Calu3 (cell line): ENCODE data around the gene SLC6A19. TPM values are rescaled to one million over a fixed set of nuclear protein-coding genes. Genes with fewer than 3 reads are reported as not detected.

Experiments
- BruUV-seq: library from RNA; stranded (reverse); fragments of 400-500 nt; replicated peaks from 2 replicates; lab custom pipeline; 2021; lab: Mats Ljungman, UMichigan
- CTCF ChIA-PET: fragments of 300-600 bp; sonication (Branson Sonifier 250); formaldehyde crosslinking; loops from one replicate; lab custom pipeline; 2022; ENCODE audit warnings: antibody characterized with exemption; lab: Charles Lee
- DNase-seq: peaks from one replicate; pipeline ENCODE4 v3.0.0; 2022
- H3K27ac Mint-ChIP-seq: one replicate; pipeline ENCODE4 v1.8.0; 2022; ENCODE audit warnings: mixed read lengths; ENCODE audit not compliant: unreplicated experiment
- H3K27me3 Mint-ChIP-seq: one replicate; pipeline ENCODE4 v1.8.0; 2022; ENCODE audit warnings: mixed read lengths; ENCODE audit not compliant: unreplicated experiment
- H3K36me3 Mint-ChIP-seq: one replicate; pipeline ENCODE4 v1.8.0; 2022; ENCODE audit warnings: mild to moderate bottlenecking, moderate library complexity, mixed read lengths; ENCODE audit not compliant: insufficient read depth, unreplicated experiment
- H3K4me1 Mint-ChIP-seq: one replicate; pipeline ENCODE4 v1.8.0; 2022; ENCODE audit warnings: mild to moderate bottlenecking, low read depth, mixed read lengths; ENCODE audit not compliant: unreplicated experiment
- H3K4me3 Mint-ChIP-seq: one replicate; pipeline ENCODE4 v1.8.0; 2022; ENCODE audit warnings: mild to moderate bottlenecking, low read depth, moderate library complexity, mixed read lengths; ENCODE audit not compliant: unreplicated experiment
- H3K9me3 Mint-ChIP-seq: one replicate; pipeline ENCODE4 v1.8.0; 2022; ENCODE audit warnings: low read depth, mixed read lengths; ENCODE audit not compliant: unreplicated experiment
- intact Hi-C: fragments of 100-400 bp; cut with micrococcal nuclease; formaldehyde crosslinking; loops from one replicate; pipeline ENCODE4 v1.10.0; 2022; ENCODE audit not compliant: unreplicated experiment
- total RNA-seq: library from RNA; stranded (reverse); gene quantifications from 2 replicates; pipeline ENCODE4 v1.2.3, GENCODE V29; 2022
- TF ChIP-seq, protein P1 (sequence below): fragments of 200-600 bp; IDR thresholded peaks from one replicate; pipeline ENCODE4 v1.8.0; 2022; ENCODE audit warnings: antibody characterized with exemption; ENCODE audit not compliant: unreplicated experiment

Gene SLC6A19
- total RNA-seq, 1 experiment from 2014 or later: not detected

DNA sequence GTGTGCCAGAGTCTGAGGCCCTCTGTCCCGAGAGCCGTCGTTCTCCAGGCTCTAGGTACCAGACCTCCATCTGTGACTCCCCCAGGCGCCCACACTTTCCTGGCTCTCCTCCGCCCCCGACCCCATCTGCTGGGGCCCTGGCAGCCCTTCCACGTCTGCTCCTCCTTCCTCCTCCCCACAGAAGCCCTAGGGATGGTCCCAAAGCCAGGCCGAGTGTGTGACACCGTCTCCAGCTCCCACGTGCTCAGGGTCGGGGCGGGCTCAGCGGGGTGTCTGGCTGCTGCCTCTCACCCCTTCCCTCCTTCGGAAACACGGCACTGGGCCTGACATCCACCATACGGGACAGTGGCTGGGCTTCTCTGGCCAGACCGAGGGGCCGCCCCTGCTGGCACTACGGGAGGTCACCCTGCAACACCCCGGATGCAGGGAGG, 20.5 kb upstream of the SLC6A19 start:
- Mint-ChIP-seq H3K4me1 (peaks cover 4% of the 10 kb centered on the region), H3K9me3 (no peaks in the 10 kb centered on the region), H3K4me3 (no peak overlapping the region), H3K36me3 (no peaks in the 10 kb centered on the region), H3K27ac (no peak overlapping the region), H3K27me3 (peaks cover 15% of the 10 kb centered on the region)
- TF ChIP-seq, protein P1, sequence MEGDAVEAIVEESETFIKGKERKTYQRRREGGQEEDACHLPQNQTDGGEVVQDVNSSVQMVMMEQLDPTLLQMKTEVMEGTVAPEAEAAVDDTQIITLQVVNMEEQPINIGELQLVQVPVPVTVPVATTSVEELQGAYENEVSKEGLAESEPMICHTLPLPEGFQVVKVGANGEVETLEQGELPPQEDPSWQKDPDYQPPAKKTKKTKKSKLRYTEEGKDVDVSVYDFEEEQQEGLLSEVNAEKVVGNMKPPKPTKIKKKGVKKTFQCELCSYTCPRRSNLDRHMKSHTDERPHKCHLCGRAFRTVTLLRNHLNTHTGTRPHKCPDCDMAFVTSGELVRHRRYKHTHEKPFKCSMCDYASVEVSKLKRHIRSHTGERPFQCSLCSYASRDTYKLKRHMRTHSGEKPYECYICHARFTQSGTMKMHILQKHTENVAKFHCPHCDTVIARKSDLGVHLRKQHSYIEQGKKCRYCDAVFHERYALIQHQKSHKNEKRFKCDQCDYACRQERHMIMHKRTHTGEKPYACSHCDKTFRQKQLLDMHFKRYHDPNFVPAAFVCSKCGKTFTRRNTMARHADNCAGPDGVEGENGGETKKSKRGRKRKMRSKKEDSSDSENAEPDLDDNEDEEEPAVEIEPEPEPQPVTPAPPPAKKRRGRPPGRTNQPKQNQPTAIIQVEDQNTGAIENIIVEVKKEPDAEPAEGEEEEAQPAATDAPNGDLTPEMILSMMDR: no peak
- no TSS peak for BruUV-seq
- intact Hi-C loops: no loop called here
- no peak for DNase-seq
- CTCF ChIA-PET: interaction anchor here (1.2 kb wide), 1 partner anchor 24 kb away, joined by 3 read pairs; no protein-coding TSS in a partner anchor

DNA sequence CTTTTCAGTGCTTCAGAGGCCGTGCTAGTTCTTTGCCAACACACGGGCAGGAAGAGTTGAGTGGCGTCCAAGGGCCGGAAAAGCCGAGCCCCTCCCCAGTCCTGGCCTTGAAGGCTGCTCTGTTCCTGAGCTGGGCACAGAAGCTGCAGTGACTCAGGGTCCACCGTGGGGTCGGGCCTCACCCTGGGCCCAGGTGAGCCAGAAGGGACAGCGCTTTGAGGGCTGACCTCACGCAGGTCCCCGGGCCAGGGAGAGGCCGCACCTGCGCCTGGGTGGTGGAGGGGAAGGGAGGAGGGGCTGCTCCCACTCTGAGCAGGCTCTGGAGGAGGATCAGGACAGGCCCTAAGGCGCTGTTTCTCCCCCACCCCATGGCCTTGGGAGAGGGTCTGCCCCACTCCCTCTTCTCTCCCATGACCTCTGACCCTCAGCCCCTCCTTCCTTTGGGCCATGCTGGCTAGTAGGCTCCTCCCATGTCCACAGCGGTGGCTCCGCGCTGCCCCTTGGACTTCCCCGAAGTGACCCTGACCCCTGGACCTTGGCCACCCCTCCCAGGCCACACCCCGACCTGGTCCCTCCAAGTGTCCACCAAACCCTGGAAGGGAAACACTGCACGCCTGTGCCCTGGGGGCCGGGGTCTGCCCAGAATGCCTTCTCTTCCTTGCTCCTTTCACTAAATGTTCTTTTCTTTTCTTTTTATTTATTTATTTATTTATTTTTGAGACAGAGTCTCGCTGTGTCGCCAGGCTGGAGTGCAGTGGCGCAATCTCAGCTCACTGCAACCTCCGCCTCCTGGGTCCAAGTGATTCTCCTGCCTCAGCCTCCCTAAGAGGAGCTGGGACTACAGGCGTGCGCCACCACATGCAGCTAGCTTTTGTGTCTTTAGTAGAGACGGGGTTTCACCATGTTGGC, 19.7 kb upstream of the SLC6A19 start:
- Mint-ChIP-seq H3K36me3 (no peaks in the 10 kb centered on the region), H3K4me3 (no peak overlapping the region), H3K4me1 (peaks cover 11% of the 10 kb centered on the region), H3K27ac (no peak overlapping the region), H3K27me3 (peaks cover 24% of the 10 kb centered on the region), H3K9me3 (no peaks in the 10 kb centered on the region)
- CTCF ChIA-PET: interaction anchor here (1.2 kb wide), 1 partner anchor 23 kb away, joined by 3 read pairs; no protein-coding TSS in a partner anchor
- no peak for DNase-seq
- BruUV-seq: no TSS peak
- intact Hi-C loops: no loop called here
- TF ChIP-seq, protein P1: no peak

DNA sequence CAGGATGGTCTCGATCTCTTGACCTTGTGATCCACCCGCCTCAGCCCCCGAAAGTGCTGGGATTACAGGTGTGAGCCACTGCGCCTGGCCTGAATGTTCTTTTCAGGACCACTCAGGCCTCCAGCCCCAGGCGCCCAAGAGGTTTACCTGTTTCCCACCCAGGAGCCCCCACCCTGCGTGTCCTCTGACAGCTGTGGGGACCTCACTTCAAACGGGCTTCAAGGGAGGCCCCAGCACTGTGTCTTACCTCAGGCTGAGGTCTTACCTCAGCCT, 19.1 kb upstream of the SLC6A19 start:
- Mint-ChIP-seq H3K4me1 (peaks cover 11% of the 10 kb centered on the region), H3K9me3 (no peaks in the 10 kb centered on the region), H3K4me3 (no peak overlapping the region), H3K36me3 (no peaks in the 10 kb centered on the region), H3K27me3 (peaks cover 26% of the 10 kb centered on the region), H3K27ac (no peak overlapping the region)
- CTCF ChIA-PET: no interaction called here
- TF ChIP-seq, protein P1: no peak
- intact Hi-C loops: no loop called here
- DNase-seq: no peak
- BruUV-seq: no TSS peak

DNA sequence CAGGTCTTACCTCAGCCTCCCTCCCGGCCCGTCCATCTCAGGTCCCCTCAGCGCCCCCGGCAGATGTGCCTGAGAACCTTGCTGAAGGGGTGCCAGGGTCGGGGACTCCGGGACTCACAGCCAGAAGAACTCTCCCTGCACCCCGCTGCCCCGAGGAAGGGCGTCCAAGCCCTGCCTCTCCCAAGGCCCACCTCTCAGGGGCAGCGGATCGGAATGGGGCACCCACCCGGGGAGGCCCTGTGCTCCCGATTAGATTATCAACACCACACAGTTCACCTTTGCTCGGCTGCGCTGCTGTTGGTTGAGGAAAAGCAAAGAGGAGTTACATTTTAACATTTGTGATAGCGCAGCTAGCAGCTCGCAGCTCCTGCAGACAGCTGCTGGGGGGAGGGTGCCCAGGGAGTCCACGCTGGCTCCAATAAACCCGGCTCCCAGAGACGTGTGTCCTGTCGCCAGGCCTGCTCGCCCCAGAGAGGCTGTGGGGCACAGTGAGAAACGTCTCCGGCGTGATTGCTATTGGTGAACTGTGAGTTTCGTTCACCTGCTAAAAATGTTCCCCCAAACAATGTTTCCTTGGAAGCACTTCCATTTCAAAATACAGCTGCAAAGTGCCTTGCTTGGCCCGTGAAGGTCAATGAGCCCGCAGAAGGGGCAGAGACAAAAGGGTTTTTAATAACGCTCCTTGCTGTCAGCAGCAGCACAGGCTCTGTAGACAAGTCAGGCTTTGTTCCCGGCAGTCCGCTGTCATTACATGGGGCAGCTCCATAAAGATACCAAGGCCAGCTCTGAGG, 18.6 kb upstream of the SLC6A19 start:
- intact Hi-C loops: no loop called here
- Mint-ChIP-seq H3K27ac (no peak overlapping the region), H3K9me3 (no peaks in the 10 kb centered on the region), H3K36me3 (no peaks in the 10 kb centered on the region), H3K27me3 (peaks cover 26% of the 10 kb centered on the region), H3K4me3 (no peak overlapping the region), H3K4me1 (peaks cover 11% of the 10 kb centered on the region)
- no TSS peak for BruUV-seq
- TF ChIP-seq, protein P1: no peak
- DNase-seq: peak; percentile 27
- CTCF ChIA-PET: interaction anchor here (0.8 kb wide), 1 partner anchor 21 kb away, joined by 8 read pairs; no protein-coding TSS in a partner anchor
